Neural progenitor cell (in vitro differentiated cells): Measurements from ENCODE around the gene MYL5. TPM values are rescaled to one million over a fixed set of nuclear protein-coding genes. Genes with fewer than 3 reads are reported as not detected.

Experiments
- DNase-seq: peaks from one replicate; pipeline ENCODE4 v3.0.0-alpha.2; 2016; ENCODE audit warnings: low spot score
- H2AFZ ChIP-seq: fragments of 200-600 bp; sonication (generic); replicated peaks from 2 replicates; pipeline ENCODE4 v1.6.1; 2016; ENCODE audit warnings: antibody characterized with exemption
- H3F3A ChIP-seq: fragments of 200-600 bp; sonication (generic); 2 replicates; pipeline ENCODE4 v1.6.1; 2016; ENCODE audit warnings: antibody characterized with exemption, low read depth
- H3K27ac ChIP-seq: fragments of 200-600 bp; sonication (generic); 2 replicates; pipeline ENCODE4 v1.5.1; 2016; ENCODE audit warnings: mild to moderate bottlenecking
- H3K27me3 ChIP-seq: fragments of 200-600 bp; sonication (generic); 2 replicates; pipeline ENCODE4 v1.6.1; 2016; ENCODE audit warnings: mild to moderate bottlenecking, moderate library complexity
- H3K36me3 ChIP-seq: fragments of 200-600 bp; sonication (generic); 2 replicates; pipeline ENCODE4 v1.5.1; 2016
- H3K4me1 ChIP-seq: fragments of 200-600 bp; sonication (generic); 2 replicates; pipeline ENCODE4 v1.6.1; 2016; ENCODE audit warnings: mixed run types
- H3K4me2 ChIP-seq: fragments of 200-600 bp; sonication (generic); 2 replicates; pipeline ENCODE4 v1.6.1; 2016
- H3K4me3 ChIP-seq: fragments of 200-600 bp; sonication (generic); 2 replicates; pipeline ENCODE4 v1.5.1; 2016
- H3K79me2 ChIP-seq: fragments of 200-600 bp; sonication (generic); 2 replicates; pipeline ENCODE4 v1.6.1; 2016; ENCODE audit warnings: low read depth
- H3K9ac ChIP-seq: fragments of 200-600 bp; sonication (generic); 2 replicates; pipeline ENCODE4 v1.6.1; 2016
- H3K9me3 ChIP-seq: fragments of 200-600 bp; sonication (generic); 2 replicates; pipeline ENCODE4 v1.5.1; 2016; ENCODE audit warnings: low read depth
- H4K20me1 ChIP-seq: fragments of 200-600 bp; sonication (generic); 2 replicates; pipeline ENCODE4 v1.6.1; 2016; ENCODE audit warnings: low read depth
- H3K27ac Mint-ChIP-seq: 3 replicates; pipeline ENCODE4 v1.8.0; 2021; ENCODE audit warnings: mixed read lengths
- H3K27me3 Mint-ChIP-seq: 2 replicates; pipeline ENCODE4 v1.8.0; 2022; ENCODE audit warnings: low read depth, mild to moderate bottlenecking, inconsistent platforms, moderate library complexity, mixed read lengths; ENCODE audit not compliant: insufficient read depth
- H3K36me3 Mint-ChIP-seq: 3 replicates; pipeline ENCODE4 v1.8.0; 2021; ENCODE audit warnings: mixed read lengths
- H3K4me1 Mint-ChIP-seq: 3 replicates; pipeline ENCODE4 v1.8.0; 2021; ENCODE audit warnings: mixed read lengths
- H3K4me3 Mint-ChIP-seq: 3 replicates; pipeline ENCODE4 v1.8.0; 2021; ENCODE audit warnings: mild to moderate bottlenecking, moderate library complexity, mixed read lengths
- H3K9me3 Mint-ChIP-seq: 3 replicates; pipeline ENCODE4 v1.8.0; 2020; ENCODE audit warnings: mixed read lengths
- CTCF ChIP-seq: fragments of 200-600 bp; sonication (generic); IDR thresholded peaks from 2 replicates; pipeline ENCODE4 v1.5.1; 2017; ENCODE audit warnings: antibody characterized with exemption, mild to moderate bottlenecking
- EZH2 ChIP-seq: fragments of 200-600 bp; sonication (generic); IDR thresholded peaks from 2 replicates; pipeline ENCODE4 v1.6.1; 2017; ENCODE audit warnings: antibody characterized with exemption, mild to moderate bottlenecking, moderate library complexity
- EZH2phosphoT487 ChIP-seq: fragments of 200-600 bp; sonication (generic); IDR thresholded peaks from 2 replicates; pipeline ENCODE4 v1.6.1; 2017; ENCODE audit warnings: antibody characterized with exemption
- total RNA-seq: library from RNA; depleted of rRNA; stranded (reverse); fragments of >200 nt; gene quantifications from 2 replicates; pipeline ENCODE4 v1.2.3, GENCODE V29; 2015; ENCODE audit warnings: low replicate concordance

Gene MYL5
- total RNA-seq, 1 donor from 2014 or later: 0.21 TPM

- Histone ChIP-seq H3K4me1 (peaks cover 9% of the 10 kb centered on the region), H3K27me3 (peaks cover 15% of the 10 kb centered on the region), H3K79me2 (peaks cover 77% of the 10 kb centered on the region), H3K9me3 (no peaks in the 10 kb centered on the region), H3K9ac (no peak overlapping the region), H3K27ac (no peak overlapping the region), H4K20me1 (peaks cover 65% of the 10 kb centered on the region), H3K4me2 (peak overlapping the region; percentile 79), H3F3A (peaks cover 4% of the 10 kb centered on the region), H2AFZ (no peak overlapping the region), H3K4me3 (peak overlapping the region; percentile 6), H3K36me3 (no peaks in the 10 kb centered on the region)
- H3K4me1 Mint-ChIP-seq: peaks cover 5% of the 10 kb centered on the region
- H3K36me3 Mint-ChIP-seq: peaks cover 28% of the 10 kb centered on the region
- H3K9me3 Mint-ChIP-seq: peaks cover 24% of the 10 kb centered on the region
- H3K27ac Mint-ChIP-seq: no peak overlapping the region
- peak overlapping the region; percentile 13 for H3K4me3 Mint-ChIP-seq
- TF ChIP-seq EZH2phosphoT487: no peak
- no peak for TF ChIP-seq CTCF
- TF ChIP-seq EZH2: no peak
- DNase-seq: no peak
- H3K27me3 Mint-ChIP-seq: peaks cover 3% of the 10 kb centered on the region
These were observed 34.2 kb downstream of the MYL5 start for GRCh38 chr4:708631-708933.

DNA sequence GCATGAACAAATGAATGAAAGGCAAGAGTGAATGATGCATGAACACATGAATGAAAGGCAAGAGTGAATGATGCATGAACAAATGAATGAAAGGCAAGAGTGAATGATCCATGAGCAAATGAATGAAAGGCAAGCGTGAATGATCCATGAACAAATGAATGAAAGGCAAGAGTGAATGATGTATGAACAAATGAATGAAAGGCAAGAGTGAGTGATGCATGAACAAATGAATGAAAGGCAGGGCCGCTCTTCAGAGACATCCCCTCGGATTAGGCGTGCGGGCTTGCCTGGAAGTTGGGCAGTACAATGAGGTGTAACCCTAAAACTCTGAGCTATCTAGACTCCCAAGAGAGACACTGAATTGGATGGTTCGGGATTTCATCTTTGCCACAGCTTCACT, 35.0 kb downstream of the MYL5 start:
- H3K27ac Mint-ChIP-seq: no peak overlapping the region
- H3K27me3 Mint-ChIP-seq: peaks cover 3% of the 10 kb centered on the region
- H3K9ac ChIP-seq: no peak overlapping the region
- H3K9me3 Mint-ChIP-seq: peaks cover 24% of the 10 kb centered on the region
- H3F3A ChIP-seq: peaks cover 4% of the 10 kb centered on the region
- no peaks in the 10 kb centered on the region for H3K9me3 ChIP-seq
- no peak overlapping the region for H3K27ac ChIP-seq
- H3K27me3 ChIP-seq: peaks cover 10% of the 10 kb centered on the region
- no peak for TF ChIP-seq CTCF
- TF ChIP-seq EZH2: no peak
- no peak for TF ChIP-seq EZH2phosphoT487
- peaks cover 85% of the 10 kb centered on the region for H3K79me2 ChIP-seq
- peak overlapping the region; percentile 57 for H3K4me3 Mint-ChIP-seq
- H3K4me3 ChIP-seq: no peak overlapping the region
- H3K4me1 ChIP-seq: peaks cover 9% of the 10 kb centered on the region
- peaks cover 29% of the 10 kb centered on the region for H3K36me3 Mint-ChIP-seq
- H2AFZ ChIP-seq: no peak overlapping the region
- peaks cover 72% of the 10 kb centered on the region for H4K20me1 ChIP-seq
- no peak overlapping the region for H3K4me2 ChIP-seq
- DNase-seq: no peak
- H3K36me3 ChIP-seq: no peaks in the 10 kb centered on the region
- H3K4me1 Mint-ChIP-seq: peaks cover 5% of the 10 kb centered on the region

GRCh38 chr4:710116-710515, 35.8 kb downstream of the MYL5 start:
- TF ChIP-seq EZH2phosphoT487: no peak
- no peak for TF ChIP-seq CTCF
- no peak for TF ChIP-seq EZH2
- H3K36me3 Mint-ChIP-seq: peaks cover 33% of the 10 kb centered on the region
- H4K20me1 ChIP-seq: peaks cover 80% of the 10 kb centered on the region

More at GRCh38 chr4:710116-710515, 35.8 kb downstream of the MYL5 start:
- Histone ChIP-seq H3F3A (peaks cover 4% of the 10 kb centered on the region), H3K4me3 (no peak overlapping the region), H3K27ac (no peak overlapping the region), H3K79me2 (peaks cover 93% of the 10 kb centered on the region), H3K4me1 (peaks cover 9% of the 10 kb centered on the region), H3K9me3 (no peaks in the 10 kb centered on the region), H2AFZ (no peak overlapping the region), H3K9ac (no peak overlapping the region), H3K4me2 (no peak overlapping the region), H3K36me3 (no peaks in the 10 kb centered on the region), H3K27me3 (peaks cover 2% of the 10 kb centered on the region)
- Mint-ChIP-seq H3K27me3 (peaks cover 5% of the 10 kb centered on the region), H3K9me3 (peaks cover 25% of the 10 kb centered on the region), H3K27ac (no peak overlapping the region), H3K4me3 (peak overlapping the region; percentile 63), H3K4me1 (peaks cover 5% of the 10 kb centered on the region)
- no peak for DNase-seq
